Endothelial cell (in vitro differentiated cells): ENCODE data around the gene FXYD5. TPM values are rescaled to one million over a fixed set of nuclear protein-coding genes. Genes with fewer than 3 reads are reported as not detected.

ENCODE experiments used
- DNase-seq: peaks from one replicate; pipeline ENCODE4 v3.0.0; 2021; ENCODE audit warnings: low spot score
- H3K27ac Mint-ChIP-seq: one replicate; pipeline ENCODE4 v1.8.0; 2021; ENCODE audit warnings: mixed read lengths, inconsistent platforms; ENCODE audit not compliant: unreplicated experiment
- H3K27me3 Mint-ChIP-seq: one replicate; pipeline ENCODE4 v1.8.0; 2021; ENCODE audit warnings: mild to moderate bottlenecking, moderate library complexity, mixed read lengths, inconsistent platforms; ENCODE audit not compliant: unreplicated experiment
- H3K36me3 Mint-ChIP-seq: one replicate; pipeline ENCODE4 v1.8.0; 2021; ENCODE audit warnings: mild to moderate bottlenecking, low read depth, mixed read lengths, inconsistent platforms; ENCODE audit not compliant: unreplicated experiment
- H3K4me1 Mint-ChIP-seq: one replicate; pipeline ENCODE4 v1.8.0; 2021; ENCODE audit warnings: mild to moderate bottlenecking, mixed read lengths, inconsistent platforms; ENCODE audit not compliant: unreplicated experiment
- H3K4me3 Mint-ChIP-seq: one replicate; pipeline ENCODE4 v1.8.0; 2021; ENCODE audit warnings: mild to moderate bottlenecking, mixed read lengths, inconsistent platforms; ENCODE audit not compliant: unreplicated experiment
- H3K9me3 Mint-ChIP-seq: one replicate; pipeline ENCODE4 v1.8.0; 2021; ENCODE audit warnings: mixed read lengths, inconsistent platforms; ENCODE audit not compliant: unreplicated experiment
- CTCF ChIP-seq: fragments of 200-600 bp; sonication (generic); IDR thresholded peaks from one replicate; pipeline ENCODE4 v1.5.0; 2021; ENCODE audit warnings: antibody characterized with exemption; ENCODE audit not compliant: unreplicated experiment
- total RNA-seq: library from RNA; stranded (reverse); fragmentation: NEBNext Ultra II Directional; extraction: Animal tissue kit (Norgen Biotek cat#: 25700); gene quantifications from one replicate; pipeline ENCODE4 v1.2.1, GENCODE V29; 2021; ENCODE audit not compliant: unreplicated experiment

FXYD5 gene
- total RNA-seq, 1 donor from 2014 or later, result 78.7 TPM

GRCh38 chr19:35138305-35138892, 16.1 kb upstream of the FXYD5 start, which contains the start of gene FXYD1:
Gene FXYD1, plus strand, starts transcription at chr19:35138824. Its CDS starts 1,256 bp downstream, at chr19:35140080.
- peaks cover 4% of the 10 kb centered on the region for H3K36me3 Mint-ChIP-seq
- no peaks in the 10 kb centered on the region for H3K9me3 Mint-ChIP-seq
- no peak for DNase-seq
- H3K4me3 Mint-ChIP-seq, result no peak within 1 kb of the TSS
- no peak within 1 kb of the TSS for H3K27ac Mint-ChIP-seq
- no peak for TF ChIP-seq CTCF
- peaks cover 11% of the 10 kb centered on the region for H3K27me3 Mint-ChIP-seq
- peaks cover 8% of the 10 kb centered on the region for H3K4me1 Mint-ChIP-seq

- Mint-ChIP-seq H3K27ac (no peak overlapping the region), H3K36me3 (no peaks in the 10 kb centered on the region), H3K4me3 (no peak overlapping the region), H3K4me1 (peaks cover 5% of the 10 kb centered on the region), H3K27me3 (peaks cover 10% of the 10 kb centered on the region), H3K9me3 (no peaks in the 10 kb centered on the region)
- TF ChIP-seq CTCF, result no peak
- DNase-seq, result no peak
These were observed 14.2 kb upstream of the FXYD5 start for GRCh38 chr19:35140207-35140961.

GRCh38 chr19:35140962-35141836, 13.3 kb upstream of the FXYD5 start:
- Mint-ChIP-seq H3K9me3 (no peaks in the 10 kb centered on the region), H3K36me3 (no peaks in the 10 kb centered on the region), H3K4me1 (peaks cover 5% of the 10 kb centered on the region), H3K4me3 (no peak overlapping the region), H3K27ac (no peak overlapping the region), H3K27me3 (peaks cover 10% of the 10 kb centered on the region)
- DNase-seq, result peak; percentile 93
- TF ChIP-seq CTCF, result no peak

GRCh38 chr19:35141837-35142605, 12.5 kb upstream of the FXYD5 start:
- Mint-ChIP-seq H3K4me3 (peak overlapping the region; percentile 42), H3K36me3 (no peaks in the 10 kb centered on the region), H3K4me1 (peaks cover 5% of the 10 kb centered on the region), H3K27ac (no peak overlapping the region), H3K27me3 (peaks cover 10% of the 10 kb centered on the region), H3K9me3 (no peaks in the 10 kb centered on the region)
- no peak for DNase-seq
- TF ChIP-seq CTCF, result no peak
